ENCODE data around the gene PRSS2.

The PRSS2 gene

GRCh38 chr7:142788303-142789289, 17.8 kb downstream of the PRSS2 start:
- no peak for DNase-seq

- DNase-seq = no peak
Observed at GRCh38 chr7:142789441-142789840, 18.7 kb downstream of the PRSS2 start.

GRCh38 chr7:142790056-142790455, 19.3 kb downstream of the PRSS2 start:
- DNase-seq = no peak

GRCh38 chr7:142790555-142790954, 19.8 kb downstream of the PRSS2 start:
- DNase-seq = no peak

- DNase-seq = no peak
Observed at GRCh38 chr7:142791502-142791901, 20.7 kb downstream of the PRSS2 start.

GRCh38 chr7:142792129-142792528, 21.4 kb downstream of the PRSS2 start:
- no peak for DNase-seq

- DNase-seq = no peak
Observed at GRCh38 chr7:142792593-142792992, 21.8 kb downstream of the PRSS2 start.

GRCh38 chr7:142793156-142793555, 22.4 kb downstream of the PRSS2 start:
- no peak for DNase-seq

- peak; percentile 22 for DNase-seq
Observed at GRCh38 chr7:142795339-142795863, 24.6 kb downstream of the PRSS2 start.

- DNase-seq = no peak
Observed at GRCh38 chr7:142796001-142796500, 25.3 kb downstream of the PRSS2 start.

- DNase-seq = peak; percentile 18
Observed at GRCh38 chr7:142796501-142797390, 26.0 kb downstream of the PRSS2 start.

- DNase-seq = peak; percentile 22
Observed at GRCh38 chr7:142797391-142798377, 26.9 kb downstream of the PRSS2 start.

- DNase-seq = no peak
Observed at GRCh38 chr7:142798451-142799436, 28.0 kb downstream of the PRSS2 start.

GRCh38 chr7:142799437-142799835, 28.7 kb downstream of the PRSS2 start:
- DNase-seq = no peak

- no peak for DNase-seq
Observed at GRCh38 chr7:142800088-142800487, 29.3 kb downstream of the PRSS2 start.

GRCh38 chr7:142800699-142801260, 30.0 kb downstream of the PRSS2 start:
- DNase-seq = no peak

- DNase-seq = no peak
Observed at GRCh38 chr7:142801601-142802295, 31.0 kb downstream of the PRSS2 start.

GRCh38 chr7:142802301-142802700, 31.5 kb downstream of the PRSS2 start:
- no peak for DNase-seq

GRCh38 chr7:142803901-142804300, 33.1 kb downstream of the PRSS2 start:
- DNase-seq = no peak
